ENCODE data around the gene USP3.
A peak's percentile ranks its signal among the peaks of the same experiment; 100 is the strongest.

The USP3 gene

GRCh38 chr15:63465104-63465503, 39.3 kb upstream of the USP3 start:
- no peak for DNase-seq (ENCODE audit: extremely low read depth, insufficient read length)
- no peaks in the 10 kb centered on the region for H3K27me3 ChIP-seq (replicated peaks; ENCODE audit: control insufficient read depth, insufficient read depth, low read length)
- TF ChIP-seq CTCF (IDR thresholded peaks at IDR 0.05; ENCODE audit: insufficient read depth, low read length, poor library complexity, severe bottlenecking): no peak
- no peaks in the 10 kb centered on the region for H3K36me3 ChIP-seq (ENCODE audit: control insufficient read depth, insufficient read depth, low read length)
- no peak overlapping the region for H3K4me3 ChIP-seq (replicated peaks; ENCODE audit: low read depth, low read length)

GRCh38 chr15:63466378-63467192, 37.8 kb upstream of the USP3 start:
- H3K4me3 ChIP-seq (replicated peaks; ENCODE audit: low read depth, low read length): no peak overlapping the region
- H3K36me3 ChIP-seq (ENCODE audit: control insufficient read depth, insufficient read depth, low read length): no peaks in the 10 kb centered on the region
- DNase-seq (ENCODE audit: extremely low read depth, insufficient read length): peak; percentile 63
- H3K27me3 ChIP-seq (replicated peaks; ENCODE audit: control insufficient read depth, insufficient read depth, low read length): no peaks in the 10 kb centered on the region
- peak; percentile 64 for TF ChIP-seq CTCF (IDR thresholded peaks at IDR 0.05; ENCODE audit: insufficient read depth, low read length, poor library complexity, severe bottlenecking)

- DNase-seq (ENCODE audit: extremely low read depth, insufficient read length): no peak
- Histone ChIP-seq H3K4me3 (replicated peaks; ENCODE audit: low read depth, low read length) (no peak overlapping the region), H3K27me3 (replicated peaks; ENCODE audit: control insufficient read depth, insufficient read depth, low read length) (no peaks in the 10 kb centered on the region), H3K36me3 (ENCODE audit: control insufficient read depth, insufficient read depth, low read length) (no peaks in the 10 kb centered on the region)
- no peak for TF ChIP-seq CTCF (IDR thresholded peaks at IDR 0.05; ENCODE audit: insufficient read depth, low read length, poor library complexity, severe bottlenecking)
Measured at GRCh38 chr15:63469190-63469589, 35.2 kb upstream of the USP3 start.

GRCh38 chr15:63469984-63470383, 34.4 kb upstream of the USP3 start:
- Histone ChIP-seq H3K36me3 (ENCODE audit: control insufficient read depth, insufficient read depth, low read length) (no peaks in the 10 kb centered on the region), H3K27me3 (replicated peaks; ENCODE audit: control insufficient read depth, insufficient read depth, low read length) (no peaks in the 10 kb centered on the region), H3K4me3 (replicated peaks; ENCODE audit: low read depth, low read length) (no peak overlapping the region)
- no peak for TF ChIP-seq CTCF (IDR thresholded peaks at IDR 0.05; ENCODE audit: insufficient read depth, low read length, poor library complexity, severe bottlenecking)
- no peak for DNase-seq (ENCODE audit: extremely low read depth, insufficient read length)

GRCh38 chr15:63473007-63473748, 31.2 kb upstream of the USP3 start:
- TF ChIP-seq CTCF (IDR thresholded peaks at IDR 0.05; ENCODE audit: insufficient read depth, low read length, poor library complexity, severe bottlenecking): no peak
- peak; percentile 74 for DNase-seq (ENCODE audit: extremely low read depth, insufficient read length)
- Histone ChIP-seq H3K27me3 (replicated peaks; ENCODE audit: control insufficient read depth, insufficient read depth, low read length) (no peaks in the 10 kb centered on the region), H3K36me3 (ENCODE audit: control insufficient read depth, insufficient read depth, low read length) (no peaks in the 10 kb centered on the region), H3K4me3 (replicated peaks; ENCODE audit: low read depth, low read length) (no peak overlapping the region)

Data from GM06990 (cell line).